ENCODE data around the gene NDUFS6.

Gene NDUFS6

DNA sequence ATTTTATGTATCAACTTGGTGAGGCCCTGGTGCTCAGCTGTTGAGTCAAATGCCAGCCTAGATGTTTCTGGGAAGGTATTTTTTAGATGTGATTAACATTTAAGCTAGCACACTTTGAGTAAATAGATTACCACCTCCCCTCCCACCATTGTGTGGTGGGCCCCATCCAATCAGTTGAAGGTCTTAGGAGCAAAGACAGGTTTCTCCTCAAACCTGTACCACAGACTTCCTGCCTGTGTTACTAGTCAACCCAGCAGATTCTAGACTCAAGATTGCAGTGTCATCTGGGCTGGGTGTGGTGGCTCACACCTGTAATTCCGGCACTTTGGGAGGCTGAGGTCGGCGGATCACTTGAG lies 35.3 kb upstream of the NDUFS6 start:
- TF ChIP-seq ISL1 (CRISPR knock-in tag; IDR thresholded peaks at IDR 0.05) (no peak), OSR1 (CRISPR knock-in tag; IDR thresholded peaks at IDR 0.05) (no peak), ESRRG (CRISPR knock-in tag; IDR thresholded peaks at IDR 0.05) (no peak), PPARA (CRISPR knock-in tag; IDR thresholded peaks at IDR 0.05; ENCODE audit: borderline replicate concordance) (no peak), SNAI2 (CRISPR knock-in tag; IDR thresholded peaks at IDR 0.05) (no peak), TCF4 (CRISPR knock-in tag; IDR thresholded peaks at IDR 0.05; ENCODE audit: borderline replicate concordance) (no peak), CSDC2 (CRISPR knock-in tag; IDR thresholded peaks at IDR 0.05) (no peak), ZC3H10 (CRISPR knock-in tag; IDR thresholded peaks at IDR 0.05) (no peak), ZNF8 (CRISPR knock-in tag; IDR thresholded peaks at IDR 0.05) (no peak)
- TF ChIP-seq, protein P1, sequence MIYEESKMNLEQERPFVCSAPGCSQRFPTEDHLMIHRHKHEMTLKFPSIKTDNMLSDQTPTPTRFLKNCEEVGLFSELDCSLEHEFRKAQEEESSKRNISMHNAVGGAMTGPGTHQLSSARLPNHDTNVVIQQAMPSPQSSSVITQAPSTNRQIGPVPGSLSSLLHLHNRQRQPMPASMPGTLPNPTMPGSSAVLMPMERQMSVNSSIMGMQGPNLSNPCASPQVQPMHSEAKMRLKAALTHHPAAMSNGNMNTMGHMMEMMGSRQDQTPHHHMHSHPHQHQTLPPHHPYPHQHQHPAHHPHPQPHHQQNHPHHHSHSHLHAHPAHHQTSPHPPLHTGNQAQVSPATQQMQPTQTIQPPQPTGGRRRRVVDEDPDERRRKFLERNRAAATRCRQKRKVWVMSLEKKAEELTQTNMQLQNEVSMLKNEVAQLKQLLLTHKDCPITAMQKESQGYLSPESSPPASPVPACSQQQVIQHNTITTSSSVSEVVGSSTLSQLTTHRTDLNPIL (CRISPR knock-in tag; IDR thresholded peaks at IDR 0.05; ENCODE audit: low read depth) = no peak
- ATAC-seq = no peak

DNA sequence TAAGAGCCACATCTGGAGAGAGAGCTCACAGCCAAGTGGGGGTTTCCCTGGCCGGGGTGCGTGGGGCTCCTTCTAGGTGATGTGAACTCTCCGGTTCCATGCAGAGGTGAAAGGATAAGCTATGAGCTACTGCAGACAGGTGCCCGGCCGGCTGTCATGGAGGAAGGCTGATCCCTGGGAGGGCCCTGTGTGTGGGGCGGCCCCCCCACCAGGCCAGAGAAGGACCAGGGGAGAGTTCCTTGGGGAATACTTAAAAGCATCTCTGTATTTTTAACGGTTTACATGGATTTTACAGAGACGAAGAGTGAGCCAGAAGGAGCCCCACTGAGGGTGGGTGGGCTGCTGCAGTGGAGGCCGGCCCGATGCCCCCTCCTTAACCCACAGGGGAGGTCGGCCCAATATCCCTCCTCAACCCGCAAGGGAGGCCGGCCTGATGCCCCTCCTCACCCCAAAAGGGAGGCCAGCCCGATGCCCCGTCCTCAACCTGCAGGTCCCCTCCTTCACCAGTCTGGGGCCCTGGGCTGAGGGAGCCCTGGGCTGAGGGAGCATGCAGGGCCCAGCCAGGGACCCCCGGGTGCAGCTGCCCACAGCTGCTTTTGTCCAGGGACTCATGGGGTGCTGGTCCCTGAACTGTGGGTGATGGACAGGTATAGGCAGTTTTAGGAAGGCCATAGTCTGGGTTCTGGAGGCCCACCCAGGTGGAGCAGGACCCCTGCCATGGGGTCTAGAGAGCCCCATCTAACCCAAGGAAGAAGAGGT lies 33.5 kb upstream of the NDUFS6 start:
- TF ChIP-seq ZFP3 (CRISPR knock-in tag; IDR thresholded peaks at IDR 0.05) = no peak
- no peak for TF ChIP-seq GLIS3 (CRISPR knock-in tag; IDR thresholded peaks at IDR 0.05)
- TF ChIP-seq, protein P2, sequence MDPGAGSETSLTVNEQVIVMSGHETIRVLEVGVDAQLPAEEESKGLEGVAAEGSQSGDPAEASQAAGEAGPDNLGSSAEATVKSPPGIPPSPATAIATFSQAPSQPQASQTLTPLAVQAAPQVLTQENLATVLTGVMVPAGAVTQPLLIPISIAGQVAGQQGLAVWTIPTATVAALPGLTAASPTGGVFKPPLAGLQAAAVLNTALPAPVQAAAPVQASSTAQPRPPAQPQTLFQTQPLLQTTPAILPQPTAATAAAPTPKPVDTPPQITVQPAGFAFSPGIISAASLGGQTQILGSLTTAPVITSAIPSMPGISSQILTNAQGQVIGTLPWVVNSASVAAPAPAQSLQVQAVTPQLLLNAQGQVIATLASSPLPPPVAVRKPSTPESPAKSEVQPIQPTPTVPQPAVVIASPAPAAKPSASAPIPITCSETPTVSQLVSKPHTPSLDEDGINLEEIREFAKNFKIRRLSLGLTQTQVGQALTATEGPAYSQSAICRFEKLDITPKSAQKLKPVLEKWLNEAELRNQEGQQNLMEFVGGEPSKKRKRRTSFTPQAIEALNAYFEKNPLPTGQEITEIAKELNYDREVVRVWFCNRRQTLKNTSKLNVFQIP (CRISPR knock-in tag; IDR thresholded peaks at IDR 0.05; ENCODE audit: borderline replicate concordance, low read depth) = no peak
- no peak for TF ChIP-seq ZNF8 (CRISPR knock-in tag; IDR thresholded peaks at IDR 0.05)
- TF ChIP-seq TCF4 (CRISPR knock-in tag; IDR thresholded peaks at IDR 0.05; ENCODE audit: borderline replicate concordance) = no peak
- no peak for TF ChIP-seq CSDC2 (CRISPR knock-in tag; IDR thresholded peaks at IDR 0.05)
- TF ChIP-seq, protein P3, sequence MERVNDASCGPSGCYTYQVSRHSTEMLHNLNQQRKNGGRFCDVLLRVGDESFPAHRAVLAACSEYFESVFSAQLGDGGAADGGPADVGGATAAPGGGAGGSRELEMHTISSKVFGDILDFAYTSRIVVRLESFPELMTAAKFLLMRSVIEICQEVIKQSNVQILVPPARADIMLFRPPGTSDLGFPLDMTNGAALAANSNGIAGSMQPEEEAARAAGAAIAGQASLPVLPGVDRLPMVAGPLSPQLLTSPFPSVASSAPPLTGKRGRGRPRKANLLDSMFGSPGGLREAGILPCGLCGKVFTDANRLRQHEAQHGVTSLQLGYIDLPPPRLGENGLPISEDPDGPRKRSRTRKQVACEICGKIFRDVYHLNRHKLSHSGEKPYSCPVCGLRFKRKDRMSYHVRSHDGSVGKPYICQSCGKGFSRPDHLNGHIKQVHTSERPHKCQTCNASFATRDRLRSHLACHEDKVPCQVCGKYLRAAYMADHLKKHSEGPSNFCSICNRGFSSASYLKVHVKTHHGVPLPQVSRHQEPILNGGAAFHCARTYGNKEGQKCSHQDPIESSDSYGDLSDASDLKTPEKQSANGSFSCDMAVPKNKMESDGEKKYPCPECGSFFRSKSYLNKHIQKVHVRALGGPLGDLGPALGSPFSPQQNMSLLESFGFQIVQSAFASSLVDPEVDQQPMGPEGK (CRISPR knock-in tag; IDR thresholded peaks at IDR 0.05; ENCODE audit: borderline replicate concordance) = no peak
- no peak for TF ChIP-seq RARB (CRISPR knock-in tag; IDR thresholded peaks at IDR 0.05)
- TF ChIP-seq ARNTL (CRISPR knock-in tag; IDR thresholded peaks at IDR 0.05; ENCODE audit: borderline replicate concordance, low read depth) = no peak
- TF ChIP-seq TOX (CRISPR knock-in tag; IDR thresholded peaks at IDR 0.05; ENCODE audit: borderline replicate concordance) = no peak
- no peak for TF ChIP-seq ISL1 (CRISPR knock-in tag; IDR thresholded peaks at IDR 0.05)
- TF ChIP-seq, protein P4, sequence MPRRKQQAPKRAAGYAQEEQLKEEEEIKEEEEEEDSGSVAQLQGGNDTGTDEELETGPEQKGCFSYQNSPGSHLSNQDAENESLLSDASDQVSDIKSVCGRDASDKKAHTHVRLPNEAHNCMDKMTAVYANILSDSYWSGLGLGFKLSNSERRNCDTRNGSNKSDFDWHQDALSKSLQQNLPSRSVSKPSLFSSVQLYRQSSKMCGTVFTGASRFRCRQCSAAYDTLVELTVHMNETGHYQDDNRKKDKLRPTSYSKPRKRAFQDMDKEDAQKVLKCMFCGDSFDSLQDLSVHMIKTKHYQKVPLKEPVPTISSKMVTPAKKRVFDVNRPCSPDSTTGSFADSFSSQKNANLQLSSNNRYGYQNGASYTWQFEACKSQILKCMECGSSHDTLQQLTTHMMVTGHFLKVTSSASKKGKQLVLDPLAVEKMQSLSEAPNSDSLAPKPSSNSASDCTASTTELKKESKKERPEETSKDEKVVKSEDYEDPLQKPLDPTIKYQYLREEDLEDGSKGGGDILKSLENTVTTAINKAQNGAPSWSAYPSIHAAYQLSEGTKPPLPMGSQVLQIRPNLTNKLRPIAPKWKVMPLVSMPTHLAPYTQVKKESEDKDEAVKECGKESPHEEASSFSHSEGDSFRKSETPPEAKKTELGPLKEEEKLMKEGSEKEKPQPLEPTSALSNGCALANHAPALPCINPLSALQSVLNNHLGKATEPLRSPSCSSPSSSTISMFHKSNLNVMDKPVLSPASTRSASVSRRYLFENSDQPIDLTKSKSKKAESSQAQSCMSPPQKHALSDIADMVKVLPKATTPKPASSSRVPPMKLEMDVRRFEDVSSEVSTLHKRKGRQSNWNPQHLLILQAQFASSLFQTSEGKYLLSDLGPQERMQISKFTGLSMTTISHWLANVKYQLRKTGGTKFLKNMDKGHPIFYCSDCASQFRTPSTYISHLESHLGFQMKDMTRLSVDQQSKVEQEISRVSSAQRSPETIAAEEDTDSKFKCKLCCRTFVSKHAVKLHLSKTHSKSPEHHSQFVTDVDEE (CRISPR knock-in tag; IDR thresholded peaks at IDR 0.05) = no peak
- no peak for TF ChIP-seq BACH2 (CRISPR knock-in tag; IDR thresholded peaks at IDR 0.05; ENCODE audit: borderline replicate concordance)
- no peak for ATAC-seq

DNA sequence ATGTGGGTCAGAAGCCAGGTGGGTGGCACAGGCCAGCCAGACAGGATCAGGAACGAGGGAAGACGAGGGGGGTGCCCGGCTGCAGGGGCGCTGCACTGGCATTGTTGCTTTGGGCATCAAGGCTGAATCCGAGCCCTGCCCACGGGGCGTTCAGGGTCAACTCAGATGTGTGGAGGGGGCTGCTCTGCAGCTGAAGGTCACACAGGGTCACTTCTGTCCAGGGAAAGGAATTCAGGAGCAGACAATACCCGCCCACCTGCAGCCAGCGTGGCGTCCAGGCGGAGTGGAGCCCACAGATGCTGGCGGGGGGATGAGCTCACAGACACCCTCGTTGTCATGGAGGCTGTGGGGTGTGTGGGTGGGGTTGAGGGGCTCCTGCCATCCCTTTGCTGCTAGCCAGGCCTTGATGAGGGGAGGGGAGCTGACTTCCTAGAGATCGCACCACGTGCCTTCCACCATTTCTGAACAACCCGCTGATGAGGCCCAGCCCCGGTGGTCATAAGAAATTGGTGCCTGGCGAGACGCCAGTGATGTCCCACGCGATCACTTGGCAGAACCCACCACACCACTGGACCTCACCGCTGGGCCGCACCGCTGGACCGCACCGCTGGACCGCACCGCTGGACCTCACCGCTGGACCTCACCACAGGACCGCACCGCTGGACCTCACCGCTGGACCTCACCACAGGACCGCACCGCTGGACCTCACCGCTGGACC lies 32.8 kb upstream of the NDUFS6 start:
- no peak for ATAC-seq
- TF ChIP-seq, protein P2 (CRISPR knock-in tag; IDR thresholded peaks at IDR 0.05; ENCODE audit: borderline replicate concordance, low read depth) = no peak
- no peak for TF ChIP-seq ZNF565 (CRISPR knock-in tag; conservative IDR thresholded peaks at IDR 0.05; ENCODE audit: low read depth)
- TF ChIP-seq, protein P1 (CRISPR knock-in tag; IDR thresholded peaks at IDR 0.05; ENCODE audit: low read depth) = no peak
- TF ChIP-seq, protein P5, sequence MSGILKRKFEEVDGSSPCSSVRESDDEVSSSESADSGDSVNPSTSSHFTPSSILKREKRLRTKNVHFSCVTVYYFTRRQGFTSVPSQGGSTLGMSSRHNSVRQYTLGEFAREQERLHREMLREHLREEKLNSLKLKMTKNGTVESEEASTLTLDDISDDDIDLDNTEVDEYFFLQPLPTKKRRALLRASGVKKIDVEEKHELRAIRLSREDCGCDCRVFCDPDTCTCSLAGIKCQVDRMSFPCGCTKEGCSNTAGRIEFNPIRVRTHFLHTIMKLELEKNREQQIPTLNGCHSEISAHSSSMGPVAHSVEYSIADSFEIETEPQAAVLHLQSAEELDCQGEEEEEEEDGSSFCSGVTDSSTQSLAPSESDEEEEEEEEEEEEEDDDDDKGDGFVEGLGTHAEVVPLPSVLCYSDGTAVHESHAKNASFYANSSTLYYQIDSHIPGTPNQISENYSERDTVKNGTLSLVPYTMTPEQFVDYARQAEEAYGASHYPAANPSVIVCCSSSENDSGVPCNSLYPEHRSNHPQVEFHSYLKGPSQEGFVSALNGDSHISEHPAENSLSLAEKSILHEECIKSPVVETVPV (CRISPR knock-in tag; IDR thresholded peaks at IDR 0.05) = no peak
- no peak for TF ChIP-seq OSR1 (CRISPR knock-in tag; IDR thresholded peaks at IDR 0.05)
- TF ChIP-seq ZNF70 (CRISPR knock-in tag; IDR thresholded peaks at IDR 0.05) = no peak
- TF ChIP-seq GLIS3 (CRISPR knock-in tag; IDR thresholded peaks at IDR 0.05) = no peak
- TF ChIP-seq ESRRG (CRISPR knock-in tag; IDR thresholded peaks at IDR 0.05) = no peak
- TF ChIP-seq RARB (CRISPR knock-in tag; IDR thresholded peaks at IDR 0.05) = no peak
- no peak for TF ChIP-seq ARNTL (CRISPR knock-in tag; IDR thresholded peaks at IDR 0.05; ENCODE audit: borderline replicate concordance, low read depth)
- no peak for TF ChIP-seq CSDC2 (CRISPR knock-in tag; IDR thresholded peaks at IDR 0.05)

Measured in SK-N-SH treated with all-trans-retinoic acid at 6 μM for 48 hours (cell line).